HFFc6 (cell line): ENCODE measurements around the gene C3orf18. TPM values are rescaled to one million over a fixed set of nuclear protein-coding genes. Genes with fewer than 3 reads are reported as not detected.
A peak's percentile ranks its signal among the peaks of the same experiment; 100 is the strongest.

Experiments
- DNase-seq: peaks from one replicate; pipeline ENCODE4 v3.0.0-alpha.2; 2018
- H3K27ac Mint-ChIP-seq: 2 replicates; pipeline ENCODE4 v1.8.0; 2020; ENCODE audit warnings: mild to moderate bottlenecking, mixed read lengths
- H3K27me3 Mint-ChIP-seq: 2 replicates; pipeline ENCODE4 v1.8.0; 2021; ENCODE audit warnings: mild to moderate bottlenecking, moderate library complexity, mixed read lengths; ENCODE audit not compliant: insufficient read depth
- H3K36me3 Mint-ChIP-seq: 2 replicates; pipeline ENCODE4 v1.8.0; 2021; ENCODE audit warnings: low read depth, mixed read lengths
- H3K4me1 Mint-ChIP-seq: 2 replicates; pipeline ENCODE4 v1.8.0; 2020; ENCODE audit warnings: low read depth, mixed read lengths
- H3K4me3 Mint-ChIP-seq: 2 replicates; pipeline ENCODE4 v1.8.0; 2020; ENCODE audit warnings: mild to moderate bottlenecking, moderate library complexity, mixed read lengths
- H3K9me3 Mint-ChIP-seq: 2 replicates; pipeline ENCODE4 v1.8.0; 2020; ENCODE audit warnings: mild to moderate bottlenecking, mixed read lengths
- total RNA-seq, 6 experiments: library from RNA; stranded (reverse); fragmentation: NEBNext Ultra II Directional; extraction: Animal tissue kit (Norgen Biotek cat#: 25700); gene quantifications; 2 replicates in 1 of 6; 3 replicates in 5 of 6; pipeline ENCODE4 v1.2.3, GENCODE V29; 2021
- TF ChIP-seq, protein P1 (sequence below): fragments of 200-600 bp; sonication (generic); IDR thresholded peaks from 2 replicates; pipeline ENCODE4 v1.5.0; 2021; ENCODE audit warnings: antibody characterized with exemption, mild to moderate bottlenecking

The C3orf18 gene
- total RNA-seq, 6 experiments from 2014 or later: 12.9 to 15.5 (median 14.2) TPM

DNA sequence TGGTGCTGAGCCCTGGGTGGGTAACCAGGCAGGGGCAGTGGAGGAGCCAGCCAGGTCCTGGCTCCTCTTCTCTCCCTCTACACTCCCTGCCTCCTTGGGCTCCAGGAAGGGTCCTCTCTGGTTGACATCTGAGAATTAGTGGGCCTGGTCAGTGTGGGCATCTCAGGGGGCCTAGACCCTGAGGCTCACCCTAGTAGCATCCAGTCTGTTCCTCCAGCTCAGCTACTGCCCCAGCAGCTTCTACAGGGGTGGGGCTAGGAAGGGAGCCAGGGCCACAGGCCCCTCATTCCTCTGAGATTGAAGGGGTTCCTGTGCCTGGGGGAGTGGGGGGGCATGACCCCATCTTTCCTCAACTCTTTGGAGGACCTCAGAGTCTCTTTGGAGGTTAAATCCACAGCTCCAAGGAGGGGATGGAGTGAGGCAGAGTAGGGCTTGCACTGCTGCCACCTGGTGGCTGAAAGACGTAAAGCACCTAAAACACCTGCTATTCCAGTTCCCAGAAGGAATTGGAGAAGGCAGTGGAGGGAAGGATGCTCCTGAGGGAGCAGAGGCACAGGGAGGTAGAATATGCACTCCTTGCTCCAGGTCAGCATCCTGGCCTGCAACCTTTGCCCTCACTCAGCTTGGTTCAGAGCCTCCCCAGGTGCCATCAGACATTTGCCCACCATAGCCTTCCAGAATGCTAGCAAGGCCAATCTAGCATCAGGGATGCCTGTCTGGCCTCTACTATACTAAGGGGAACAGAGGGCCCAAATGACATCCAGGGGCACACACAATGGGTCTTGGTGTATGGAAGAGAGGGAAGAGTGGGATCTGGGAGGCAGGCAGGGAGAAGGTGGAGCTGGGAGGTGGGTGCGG lies 25.1 kb downstream of the C3orf18 start:
- Mint-ChIP-seq H3K4me1 (no peaks in the 10 kb centered on the region), H3K27me3 (peaks cover 15% of the 10 kb centered on the region), H3K4me3 (no peak overlapping the region), H3K9me3 (no peaks in the 10 kb centered on the region), H3K36me3 (no peaks in the 10 kb centered on the region), H3K27ac (no peak overlapping the region)
- TF ChIP-seq, protein P1, sequence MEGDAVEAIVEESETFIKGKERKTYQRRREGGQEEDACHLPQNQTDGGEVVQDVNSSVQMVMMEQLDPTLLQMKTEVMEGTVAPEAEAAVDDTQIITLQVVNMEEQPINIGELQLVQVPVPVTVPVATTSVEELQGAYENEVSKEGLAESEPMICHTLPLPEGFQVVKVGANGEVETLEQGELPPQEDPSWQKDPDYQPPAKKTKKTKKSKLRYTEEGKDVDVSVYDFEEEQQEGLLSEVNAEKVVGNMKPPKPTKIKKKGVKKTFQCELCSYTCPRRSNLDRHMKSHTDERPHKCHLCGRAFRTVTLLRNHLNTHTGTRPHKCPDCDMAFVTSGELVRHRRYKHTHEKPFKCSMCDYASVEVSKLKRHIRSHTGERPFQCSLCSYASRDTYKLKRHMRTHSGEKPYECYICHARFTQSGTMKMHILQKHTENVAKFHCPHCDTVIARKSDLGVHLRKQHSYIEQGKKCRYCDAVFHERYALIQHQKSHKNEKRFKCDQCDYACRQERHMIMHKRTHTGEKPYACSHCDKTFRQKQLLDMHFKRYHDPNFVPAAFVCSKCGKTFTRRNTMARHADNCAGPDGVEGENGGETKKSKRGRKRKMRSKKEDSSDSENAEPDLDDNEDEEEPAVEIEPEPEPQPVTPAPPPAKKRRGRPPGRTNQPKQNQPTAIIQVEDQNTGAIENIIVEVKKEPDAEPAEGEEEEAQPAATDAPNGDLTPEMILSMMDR: peak; percentile 96
- DNase-seq: peak; percentile 41

DNA sequence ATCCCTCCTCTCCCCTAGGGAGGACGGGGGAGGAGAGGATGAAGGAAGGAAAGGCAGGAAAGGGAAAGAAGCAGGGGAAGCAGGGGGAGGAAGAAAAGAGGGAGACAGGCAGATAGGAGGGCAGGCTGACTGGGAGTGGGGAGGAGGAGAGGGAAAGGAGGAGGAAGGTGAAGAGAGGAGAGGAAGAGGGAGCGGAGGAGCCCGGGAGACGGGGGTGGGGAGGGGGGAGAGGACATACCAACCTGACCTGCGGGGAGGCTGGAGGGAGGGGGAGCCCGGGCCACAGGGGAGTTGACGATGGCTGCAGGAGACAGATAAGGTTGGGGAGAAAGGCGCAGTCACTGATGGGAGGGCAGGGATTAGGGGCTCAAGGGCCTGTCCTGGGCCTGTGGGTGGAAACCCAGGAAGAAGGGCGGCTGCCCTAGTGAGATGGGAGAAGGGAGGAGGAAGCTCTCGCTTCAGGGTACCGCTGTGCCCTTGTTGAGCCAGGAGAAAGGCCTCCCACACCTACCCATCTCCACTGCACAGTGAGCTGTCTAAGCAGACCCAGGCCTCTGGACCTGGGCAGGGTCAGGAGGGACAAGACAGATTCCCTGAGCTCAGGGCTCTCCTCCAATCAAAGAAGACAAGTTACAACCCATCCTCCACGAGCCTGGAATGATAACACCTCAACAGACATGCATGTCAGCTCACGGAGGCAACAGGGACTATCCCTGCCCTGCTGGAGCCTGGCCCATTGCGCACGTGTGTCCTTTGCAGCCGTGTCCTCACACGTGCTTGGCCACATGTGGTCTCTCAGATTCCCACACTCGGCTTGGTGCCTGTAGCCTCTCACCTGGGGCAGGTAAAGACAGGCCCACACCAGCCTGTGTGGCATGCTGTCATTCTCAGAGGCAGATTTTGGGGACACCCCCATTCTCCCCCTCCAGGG lies 27.9 kb downstream of the C3orf18 start:
- H3K4me1 Mint-ChIP-seq: peaks cover 5% of the 10 kb centered on the region; the same call in 1 of the 2 replicates
- H3K36me3 Mint-ChIP-seq: no peaks in the 10 kb centered on the region
- no peak overlapping the region for H3K27ac Mint-ChIP-seq
- TF ChIP-seq, protein P1: no peak
- H3K4me3 Mint-ChIP-seq: no peak overlapping the region
- peaks cover 18% of the 10 kb centered on the region for H3K27me3 Mint-ChIP-seq
- no peaks in the 10 kb centered on the region for H3K9me3 Mint-ChIP-seq
- no peak for DNase-seq

DNA sequence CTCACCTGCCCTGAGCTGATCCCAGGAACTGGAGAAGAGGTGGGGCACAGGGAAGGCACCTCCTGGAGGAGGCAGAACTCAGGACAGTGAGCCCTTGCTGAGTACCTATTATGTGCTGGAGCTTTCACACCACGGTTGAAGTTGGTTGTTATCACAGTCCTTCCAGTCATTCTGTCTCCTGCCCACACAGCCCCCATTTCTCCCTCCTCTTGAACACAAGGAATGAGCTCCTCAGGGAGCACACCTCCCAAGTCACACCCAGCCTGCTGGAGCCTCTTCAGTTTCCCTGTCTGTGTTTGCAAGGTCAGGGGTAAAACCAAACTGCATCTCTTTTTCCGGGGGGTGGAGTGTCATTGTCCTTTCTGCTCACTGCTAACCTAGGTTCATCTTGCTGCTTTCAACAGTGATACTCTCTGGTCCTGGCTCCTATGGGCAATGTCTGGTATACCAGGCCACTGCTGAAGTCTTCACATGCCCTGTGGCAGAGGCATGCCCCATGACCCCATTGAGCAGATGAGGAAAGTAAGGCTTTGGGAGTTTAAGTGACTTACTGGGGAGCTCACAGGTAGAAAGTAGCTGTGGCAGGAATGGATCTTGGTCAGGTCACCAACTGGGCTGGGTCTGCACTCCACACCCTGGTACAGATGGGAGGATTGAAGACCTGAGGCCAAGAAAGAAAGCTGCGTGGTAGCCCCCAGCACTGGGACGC lies 30.0 kb downstream of the C3orf18 start:
- peaks cover 25% of the 10 kb centered on the region for H3K27me3 Mint-ChIP-seq
- H3K4me1 Mint-ChIP-seq: peaks cover 9% of the 10 kb centered on the region; the same call in 1 of the 2 replicates
- no peak for DNase-seq
- H3K4me3 Mint-ChIP-seq: no peak overlapping the region
- TF ChIP-seq, protein P1: no peak
- no peak overlapping the region for H3K27ac Mint-ChIP-seq
- no peaks in the 10 kb centered on the region for H3K9me3 Mint-ChIP-seq
- no peaks in the 10 kb centered on the region for H3K36me3 Mint-ChIP-seq

DNA sequence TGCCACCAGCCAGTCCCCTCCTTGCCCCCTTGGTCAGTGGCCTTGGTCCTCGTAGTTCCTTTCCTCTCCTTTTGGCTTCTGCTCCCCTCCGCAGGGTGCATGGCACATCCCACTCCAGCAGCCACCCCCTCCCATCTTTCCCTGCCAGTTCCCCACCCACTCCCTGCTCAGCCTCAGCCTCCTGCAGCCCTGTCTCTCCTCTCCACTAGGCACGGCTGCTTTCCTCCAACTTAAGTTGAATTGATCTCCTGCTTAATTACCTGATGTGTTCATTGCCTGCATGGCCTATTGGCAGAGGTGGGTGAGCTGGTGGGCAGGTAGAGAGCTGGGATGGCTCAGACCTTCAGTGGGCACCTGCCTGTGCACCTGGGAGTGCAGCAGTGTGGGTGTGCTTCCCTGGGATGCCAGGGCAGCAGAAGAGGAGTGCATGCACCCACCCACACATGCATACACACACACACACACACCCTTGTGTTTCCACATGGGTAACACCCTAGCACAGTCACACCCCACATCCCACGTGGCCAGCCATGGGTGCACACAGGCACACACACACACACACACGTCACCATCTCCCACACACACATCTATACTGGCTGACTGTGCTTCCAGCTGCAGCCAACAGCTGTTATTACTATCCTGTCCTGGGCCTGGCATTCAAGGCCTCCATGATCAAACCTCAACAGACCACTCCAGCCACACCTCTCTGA lies 30.9 kb downstream of the C3orf18 start:
- TF ChIP-seq, protein P1: no peak
- no peak for DNase-seq
- no peaks in the 10 kb centered on the region for H3K9me3 Mint-ChIP-seq
- H3K4me3 Mint-ChIP-seq: no peak overlapping the region
- peaks cover 32% of the 10 kb centered on the region for H3K27me3 Mint-ChIP-seq
- H3K36me3 Mint-ChIP-seq: no peaks in the 10 kb centered on the region
- H3K4me1 Mint-ChIP-seq: peaks cover 19% of the 10 kb centered on the region
- H3K27ac Mint-ChIP-seq: no peak overlapping the region
